Measurements from ENCODE around the gene MYCN. TPM values are rescaled to one million over a fixed set of nuclear protein-coding genes. Genes with fewer than 3 reads are reported as not detected.

MYCN gene
- total and polyA plus RNA-seq, 2 donors (not counting 1 experiment from before 2014, with no cell fraction given) = not detected

GRCh38 chr2:15963977-15964670 is 23.8 kb downstream of the MYCN start:
- Histone ChIP-seq H3K9me3 (ENCODE audit: control insufficient read depth, insufficient read depth, low read depth, low read length) (no peaks in the 10 kb centered on the region), H3K9ac (ENCODE audit: insufficient read depth, low read length) (no peak overlapping the region), H4K20me1 (ENCODE audit: control insufficient read depth, extremely low read depth, insufficient read depth, low read length) (no peaks in the 10 kb centered on the region), H3K4me1 (ENCODE audit: control insufficient read depth, extremely low read depth, insufficient read depth, low read length) (no peaks in the 10 kb centered on the region), H3K79me2 (ENCODE audit: control insufficient read depth, insufficient read depth, low read length) (no peaks in the 10 kb centered on the region), H3K36me3 (ENCODE audit: control insufficient read depth, insufficient read depth, low read length) (no peaks in the 10 kb centered on the region), H3K4me2 (ENCODE audit: extremely low read depth, insufficient read depth, low read length) (no peak overlapping the region), H3K27ac (ENCODE audit: insufficient read depth, low read length) (no peak overlapping the region), H2AFZ (ENCODE audit: low read length) (no peak overlapping the region), H3K4me3 (replicated peaks in 1 of 4; ENCODE audit: control extremely low read depth in 1 of 4, insufficient read depth in 1 of 4, low read depth in 3 of 4, low read length in 4 of 4) (no peak overlapping the region), H3K27me3 (ENCODE audit: control insufficient read depth, insufficient read depth, low read length) (no peaks in the 10 kb centered on the region)
- TF ChIP-seq EZH2 (IDR thresholded peaks at IDR 0.05; ENCODE audit: low read length, missing control alignments) = no peak
- no peak for TF ChIP-seq CTCF (conservative IDR thresholded peaks at IDR 0.05 in 1 of 2, IDR thresholded peaks at IDR 0.05 in 1 of 2; ENCODE audit: low read depth in 1 of 2, low read length in 2 of 2)
- DNase-seq (ENCODE audit: low read depth in 2 of 2) = no peak

- Histone ChIP-seq H3K4me1 (ENCODE audit: control insufficient read depth, extremely low read depth, insufficient read depth, low read length) (no peaks in the 10 kb centered on the region), H3K4me2 (ENCODE audit: extremely low read depth, insufficient read depth, low read length) (no peak overlapping the region), H3K9me3 (ENCODE audit: control insufficient read depth, insufficient read depth, low read depth, low read length) (no peaks in the 10 kb centered on the region), H3K27me3 (ENCODE audit: control insufficient read depth, insufficient read depth, low read length) (no peaks in the 10 kb centered on the region), H3K79me2 (ENCODE audit: control insufficient read depth, insufficient read depth, low read length) (no peaks in the 10 kb centered on the region), H2AFZ (ENCODE audit: low read length) (no peak overlapping the region), H3K4me3 (replicated peaks in 1 of 4; ENCODE audit: control extremely low read depth in 1 of 4, insufficient read depth in 1 of 4, low read depth in 3 of 4, low read length in 4 of 4) (no peak overlapping the region), H4K20me1 (ENCODE audit: control insufficient read depth, extremely low read depth, insufficient read depth, low read length) (no peaks in the 10 kb centered on the region), H3K9ac (ENCODE audit: insufficient read depth, low read length) (no peak overlapping the region), H3K36me3 (ENCODE audit: control insufficient read depth, insufficient read depth, low read length) (no peaks in the 10 kb centered on the region), H3K27ac (ENCODE audit: insufficient read depth, low read length) (no peak overlapping the region)
- DNase-seq (ENCODE audit: low read depth in 2 of 2) = no peak
- no peak for TF ChIP-seq CTCF (conservative IDR thresholded peaks at IDR 0.05 in 1 of 2, IDR thresholded peaks at IDR 0.05 in 1 of 2; ENCODE audit: low read depth in 1 of 2, low read length in 2 of 2)
- no peak for TF ChIP-seq EZH2 (IDR thresholded peaks at IDR 0.05; ENCODE audit: low read length, missing control alignments)
Measured at GRCh38 chr2:15964936-15965563, 24.7 kb downstream of the MYCN start.

GRCh38 chr2:15965564-15966019 is 25.2 kb downstream of the MYCN start:
- no peak overlapping the region for H3K4me3 ChIP-seq (replicated peaks in 1 of 4; ENCODE audit: control extremely low read depth in 1 of 4, insufficient read depth in 1 of 4, low read depth in 3 of 4, low read length in 4 of 4)
- DNase-seq (ENCODE audit: low read depth in 2 of 2) = no peak
- no peak overlapping the region for H3K9ac ChIP-seq (ENCODE audit: insufficient read depth, low read length)
- no peaks in the 10 kb centered on the region for H3K4me1 ChIP-seq (ENCODE audit: control insufficient read depth, extremely low read depth, insufficient read depth, low read length)
- H4K20me1 ChIP-seq (ENCODE audit: control insufficient read depth, extremely low read depth, insufficient read depth, low read length) = no peaks in the 10 kb centered on the region
- no peaks in the 10 kb centered on the region for H3K36me3 ChIP-seq (ENCODE audit: control insufficient read depth, insufficient read depth, low read length)
- TF ChIP-seq CTCF (conservative IDR thresholded peaks at IDR 0.05 in 1 of 2, IDR thresholded peaks at IDR 0.05 in 1 of 2; ENCODE audit: low read depth in 1 of 2, low read length in 2 of 2) (no peak), EZH2 (IDR thresholded peaks at IDR 0.05; ENCODE audit: low read length, missing control alignments) (no peak)
- H2AFZ ChIP-seq (ENCODE audit: low read length) = no peak overlapping the region
- no peak overlapping the region for H3K4me2 ChIP-seq (ENCODE audit: extremely low read depth, insufficient read depth, low read length)
- no peak overlapping the region for H3K27ac ChIP-seq (ENCODE audit: insufficient read depth, low read length)
- H3K9me3 ChIP-seq (ENCODE audit: control insufficient read depth, insufficient read depth, low read depth, low read length) = no peaks in the 10 kb centered on the region
- no peaks in the 10 kb centered on the region for H3K79me2 ChIP-seq (ENCODE audit: control insufficient read depth, insufficient read depth, low read length)
- H3K27me3 ChIP-seq (ENCODE audit: control insufficient read depth, insufficient read depth, low read length) = no peaks in the 10 kb centered on the region

All from fibroblast of lung (primary cell).